IMR-90 (cell line): ENCODE results near the gene SYNPO2L. TPM values are rescaled to one million over a fixed set of nuclear protein-coding genes. Genes with fewer than 3 reads are reported as not detected.

Source experiments
- ATAC-seq: fragments of 200-7000 bp; cut with Tn5 transposase; 2 replicates; pipeline ENCODE4 v1.9.1; 2020; ENCODE audit warnings: low read depth, mild to moderate bottlenecking, moderate library complexity
- BruUV-seq: library from RNA; stranded (reverse); fragments of 400-500 nt; replicated peaks from 2 replicates; lab custom pipeline; 2021; lab: Mats Ljungman, UMichigan
- CTCF ChIA-PET: fragments of 300-600 bp; formaldehyde crosslinking; extraction: SDS; loops from one replicate; lab custom pipeline; 2021; ENCODE audit warnings: antibody characterized with exemption; lab: Yijun Ruan, JAX
- POLR2A ChIA-PET: fragments of 300-600 bp; sonication (Branson Sonifier 250); formaldehyde crosslinking; loops from one replicate; lab custom pipeline; 2022; ENCODE audit warnings: antibody characterized with exemption; ENCODE audit not compliant: unreplicated experiment; lab: Charles Lee
- DNase-seq: peaks from one replicate; pipeline ENCODE4 v3.0.0; 2013
- H2AFZ ChIP-seq: replicated peaks from 2 replicates; pipeline ENCODE3; 2013; ENCODE audit warnings: low read length, mild to moderate bottlenecking; ENCODE audit not compliant: poor library complexity
- H2AK5ac ChIP-seq: 2 replicates; pipeline ENCODE4 v1.6.1; 2013; ENCODE audit warnings: low read depth, low read length, inconsistent platforms
- H2AK9ac ChIP-seq: replicated peaks from 2 replicates; pipeline ENCODE3; 2013; ENCODE audit warnings: mild to moderate bottlenecking, low read depth, low read length, moderate library complexity; ENCODE audit not compliant: poor library complexity
- H2BK120ac ChIP-seq: 2 replicates; pipeline ENCODE4 v1.6.1; 2013; ENCODE audit warnings: low read depth, low read length, inconsistent platforms
- H2BK15ac ChIP-seq: 3 replicates; pipeline ENCODE4 v1.6.1; 2013; ENCODE audit warnings: low read depth, low read length, inconsistent platforms
- H2BK20ac ChIP-seq: 2 replicates; pipeline ENCODE4 v1.6.1; 2013; ENCODE audit warnings: low read depth, mild to moderate bottlenecking, inconsistent platforms, low read length, moderate library complexity
- H2BK5ac ChIP-seq: 2 replicates; pipeline ENCODE4 v1.6.1; 2013; ENCODE audit warnings: mild to moderate bottlenecking, low read depth, low read length, inconsistent platforms; ENCODE audit not compliant: poor library complexity, severe bottlenecking
- H3K14ac ChIP-seq: replicated peaks from 2 replicates; pipeline ENCODE4 v1.6.1; 2013; ENCODE audit warnings: low read depth, low read length, inconsistent platforms
- H3K18ac ChIP-seq: 2 replicates; pipeline ENCODE4 v1.6.1; 2013; ENCODE audit warnings: low read depth, low read length, control low read depth
- H3K23ac ChIP-seq: 2 replicates; pipeline ENCODE4 v1.6.1; 2013; ENCODE audit warnings: low read depth, low read length, inconsistent platforms
- H3K27ac ChIP-seq: 2 replicates; pipeline ENCODE4 v1.5.1; 2013; ENCODE audit warnings: mild to moderate bottlenecking, control low read depth, low read length; ENCODE audit not compliant: insufficient read depth
- H3K27me3 ChIP-seq: 2 replicates; pipeline ENCODE4 v1.6.1; 2013; ENCODE audit warnings: low read length; ENCODE audit not compliant: control insufficient read depth, insufficient read depth
- H3K36me3 ChIP-seq: 2 replicates; pipeline ENCODE4 v1.6.1; 2013; ENCODE audit warnings: low read length, mixed read lengths; ENCODE audit not compliant: control insufficient read depth, insufficient read depth
- H3K4ac ChIP-seq: 2 replicates; pipeline ENCODE4 v1.6.1; 2013; ENCODE audit warnings: low read depth, low read length, inconsistent platforms
- H3K4me1 ChIP-seq: 2 replicates; pipeline ENCODE4 v1.6.1; 2013; ENCODE audit warnings: low read length, mixed read lengths; ENCODE audit not compliant: control insufficient read depth, insufficient read depth
- H3K4me2 ChIP-seq: 2 replicates; pipeline ENCODE4 v1.6.1; 2013; ENCODE audit warnings: low read depth, mild to moderate bottlenecking, control low read depth, low read length, moderate library complexity
- H3K4me3 ChIP-seq: 2 replicates; pipeline ENCODE4 v1.5.1; 2013; ENCODE audit warnings: low read depth, mild to moderate bottlenecking, control low read depth, low read length, moderate library complexity; ENCODE audit not compliant: insufficient read depth
- H3K56ac ChIP-seq: 2 replicates; pipeline ENCODE4 v1.6.1; 2013; ENCODE audit warnings: low read length, inconsistent platforms; ENCODE audit not compliant: insufficient read depth; ENCODE audit errors: extremely low read depth
- H3K79me1 ChIP-seq, 2 experiments: 2 replicates each; pipeline ENCODE4 v1.6.1; 2013; ENCODE audit warnings: low read length in 2 of 2, inconsistent platforms in 1 of 2, low read depth in 1 of 2
- H3K9ac ChIP-seq: 2 replicates; pipeline ENCODE4 v1.6.1; 2013; ENCODE audit warnings: low read depth, low read length, control low read depth
- H3K9me1 ChIP-seq: 2 replicates; pipeline ENCODE4 v1.6.1; 2013; ENCODE audit warnings: low read length, inconsistent platforms; ENCODE audit not compliant: insufficient read depth
- H3K9me3 ChIP-seq: 2 replicates; pipeline ENCODE4 v1.6.1; 2013; ENCODE audit warnings: low read length; ENCODE audit not compliant: control insufficient read depth, insufficient read depth
- H4K20me1 ChIP-seq: 2 replicates; pipeline ENCODE4 v1.6.1; 2013; ENCODE audit warnings: low read length, inconsistent platforms; ENCODE audit not compliant: insufficient read depth
- H4K5ac ChIP-seq: 2 replicates; pipeline ENCODE4 v1.6.1; 2013; ENCODE audit warnings: mild to moderate bottlenecking, low read depth, low read length, control low read depth
- H4K8ac ChIP-seq, 2 experiments: 2 replicates each; pipeline ENCODE4 v1.6.1; 2013; ENCODE audit warnings: low read depth in 2 of 2, low read length in 2 of 2, control low read depth in 1 of 2, inconsistent platforms in 1 of 2
- H4K91ac ChIP-seq: 2 replicates; pipeline ENCODE4 v1.6.1; 2013; ENCODE audit warnings: low read depth, low read length, inconsistent platforms; ENCODE audit not compliant: insufficient read depth
- BHLHE40 ChIP-seq: fragments of 150-350 bp; IDR thresholded peaks from 2 replicates; pipeline ENCODE4 v1.6.1; 2016; ENCODE audit warnings: mild to moderate bottlenecking, low read depth, low read length
- CEBPB ChIP-seq: IDR thresholded peaks from 2 replicates; pipeline ENCODE4 v1.6.1; 2012; ENCODE audit warnings: low read depth, low read length, improper control_type of control experiment
- FOS ChIP-seq: fragments of 150-350 bp; IDR thresholded peaks from 2 replicates; pipeline ENCODE4 v1.6.1; 2016; ENCODE audit warnings: low read depth, low read length
- MAFK ChIP-seq: IDR thresholded peaks from 2 replicates; pipeline ENCODE4 v1.6.1; 2012; ENCODE audit warnings: low read depth, low read length, improper control_type of control experiment
- MAZ ChIP-seq: IDR thresholded peaks from 2 replicates; pipeline ENCODE4 v1.6.1; 2012; ENCODE audit warnings: low read depth, mild to moderate bottlenecking, low read length, improper control_type of control experiment, moderate library complexity, borderline replicate concordance
- NFE2L2 ChIP-seq: fragments of 150-350 bp; IDR thresholded peaks from 2 replicates; pipeline ENCODE4 v1.6.1; 2016; ENCODE audit warnings: low read depth, mild to moderate bottlenecking, low read length
- POLR2A ChIP-seq: IDR thresholded peaks from 2 replicates; pipeline ENCODE4 v1.6.1; 2012; ENCODE audit warnings: mild to moderate bottlenecking, low read depth, low read length
- RAD21 ChIP-seq: IDR thresholded peaks from 2 replicates; pipeline ENCODE4 v1.6.1; 2012; ENCODE audit warnings: low read length, improper control_type of control experiment
- RCOR1 ChIP-seq: IDR thresholded peaks from 2 replicates; pipeline ENCODE4 v1.6.1; 2012; ENCODE audit warnings: mild to moderate bottlenecking, low read length, improper control_type of control experiment; ENCODE audit not compliant: insufficient replicate concordance
- RFX5 ChIP-seq: IDR thresholded peaks from 2 replicates; pipeline ENCODE4 v1.8.0; 2012; ENCODE audit warnings: low read depth, mild to moderate bottlenecking, low read length, moderate library complexity
- SMC3 ChIP-seq: fragments of 150-350 bp; IDR thresholded peaks from 2 replicates; pipeline ENCODE4 v1.6.1; 2016; ENCODE audit warnings: low read depth, mild to moderate bottlenecking, antibody characterized with exemption, low read length, moderate library complexity
- whole genome bisulfite sequencing, 2 experiments: methylation state at CpG; one replicate each; pipeline versions ENCODE4 v1.1.5 to v1.1.7; 2013; ENCODE audit warnings: missing lambda C conversion rate in 2 of 2; ENCODE audit not compliant: insufficient read length in 1 of 2; ENCODE audit errors: extremely low coverage in 2 of 2; 5-methylcytosine and 5-hydroxymethylcytosine counted together
- dilution Hi-C: fragments of 300-500 bp; cut with HindIII; formaldehyde crosslinking; loops from one replicate; pipeline ENCODE4 v1.14.3; 2018; ENCODE audit warnings: low sequenced_read_pairs; ENCODE audit not compliant: unreplicated experiment
- in situ Hi-C: fragments of 300-500 bp; cut with MboI; formaldehyde crosslinking; loops from 3 replicates; pipeline ENCODE4 v1.14.3; 2019; ENCODE audit warnings: low sequenced_read_pairs, inconsistent platforms, mixed read lengths
- intact Hi-C: fragments of 100-400 bp; cut with micrococcal nuclease; formaldehyde crosslinking; loops from 2 replicates; pipeline ENCODE4 v1.10.0; 2022
- polyA plus RNA-seq, 3 experiments: library from polyadenylated mRNA; depleted of rRNA; stranded (reverse); fragments of >200 nt; gene quantifications; 2 replicates each; pipeline ENCODE4 v1.2.3, GENCODE V29; 2012; ENCODE audit warnings: low replicate concordance in 1 of 3
- total RNA-seq: library from RNA; depleted of rRNA; stranded (reverse); fragments of >200 nt; gene quantifications from 2 replicates; pipeline ENCODE4 v1.2.3, GENCODE V29; 2012
- TF ChIP-seq, protein P1 (sequence below): conservative IDR thresholded peaks from 2 replicates; pipeline ENCODE4 v1.5.1; 2012; ENCODE audit warnings: mild to moderate bottlenecking, low read depth, low read length, improper control_type of control experiment
- TF ChIP-seq, protein P2 (sequence below): fragments of 150-350 bp; IDR thresholded peaks from 2 replicates; pipeline ENCODE4 v1.6.1; 2016; ENCODE audit warnings: low read depth, mild to moderate bottlenecking, low read length, moderate library complexity, borderline replicate concordance
- TF ChIP-seq, protein P3 (sequence below): fragments of 150-350 bp; IDR thresholded peaks from 2 replicates; pipeline ENCODE4 v1.6.1; 2017; ENCODE audit warnings: mild to moderate bottlenecking, antibody characterized with exemption, low read length, low read depth

Gene SYNPO2L
- total and polyA plus RNA-seq, 2 of the 4 experiments (the other 2 are of a cell fraction) = 0.18 to 0.62 TPM

DNA sequence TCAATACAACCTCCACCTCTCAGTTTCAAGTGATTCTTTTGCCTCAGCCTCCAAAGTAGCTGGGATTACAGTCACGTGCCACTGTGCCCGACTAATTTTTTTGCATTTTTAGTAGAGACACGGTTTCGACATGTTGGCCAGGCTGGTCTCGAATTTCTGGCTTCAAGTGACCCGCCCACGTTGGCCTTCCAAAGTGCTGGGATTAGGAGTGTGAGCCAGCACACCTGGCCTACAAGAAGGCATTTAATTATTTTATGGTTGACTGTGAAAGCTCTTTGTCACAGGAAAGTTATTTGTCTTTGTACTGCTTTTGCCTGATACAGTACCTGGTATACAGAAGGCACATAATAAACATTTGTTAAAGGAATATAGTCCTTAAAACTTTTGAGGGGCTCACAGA, 27.4 kb downstream of the SYNPO2L start:
- Histone ChIP-seq H2AK5ac (no peak overlapping the region), H3K79me1 (peaks cover 14 to 27% of the 10 kb centered on the region in 2 experiments), H3K9ac (no peak overlapping the region), H3K14ac (no peak overlapping the region), H3K18ac (no peak overlapping the region), H3K27me3 (no peaks in the 10 kb centered on the region), H2AFZ (no peak overlapping the region), H3K9me3 (no peaks in the 10 kb centered on the region), H4K8ac (no peak overlapping the region), H4K91ac (no peak overlapping the region), H4K5ac (no peak overlapping the region), H3K4ac (no peak overlapping the region), H2AK9ac (no peak overlapping the region), H3K4me1 (0 out of 2 replicates have a peak, but pooled peaks cover 1% of the 10 kb centered on the region), H2BK5ac (no peak overlapping the region), H3K4me3 (no peak overlapping the region), H3K9me1 (no peaks in the 10 kb centered on the region), H4K20me1 (no peaks in the 10 kb centered on the region), H3K23ac (no peak overlapping the region), H3K4me2 (no peak overlapping the region), H2BK120ac (no peak overlapping the region), H3K36me3 (no peaks in the 10 kb centered on the region), H2BK20ac (no peak overlapping the region), H3K27ac (no peak overlapping the region), H3K56ac (no peak overlapping the region), H2BK15ac (no peak overlapping the region)
- ChIA-PET POLR2A (no interaction called here), CTCF (no interaction called here)
- dilution Hi-C loops = no loop called here
- 65% methylated on average over 7 of the region's 7 CpGs; no CpG with 5 or more reads in 1 of the 2 experiments for WGBS, 2 experiments
- no TSS peak for BruUV-seq
- TF ChIP-seq RFX5 (no peak), SMC3 (no peak), RAD21 (no peak), BHLHE40 (no peak), CEBPB (no peak), MAZ (no peak), FOS (no peak), POLR2A (no peak), NFE2L2 (no peak), MAFK (no peak), RCOR1 (no peak)
- TF ChIP-seq, protein P1, sequence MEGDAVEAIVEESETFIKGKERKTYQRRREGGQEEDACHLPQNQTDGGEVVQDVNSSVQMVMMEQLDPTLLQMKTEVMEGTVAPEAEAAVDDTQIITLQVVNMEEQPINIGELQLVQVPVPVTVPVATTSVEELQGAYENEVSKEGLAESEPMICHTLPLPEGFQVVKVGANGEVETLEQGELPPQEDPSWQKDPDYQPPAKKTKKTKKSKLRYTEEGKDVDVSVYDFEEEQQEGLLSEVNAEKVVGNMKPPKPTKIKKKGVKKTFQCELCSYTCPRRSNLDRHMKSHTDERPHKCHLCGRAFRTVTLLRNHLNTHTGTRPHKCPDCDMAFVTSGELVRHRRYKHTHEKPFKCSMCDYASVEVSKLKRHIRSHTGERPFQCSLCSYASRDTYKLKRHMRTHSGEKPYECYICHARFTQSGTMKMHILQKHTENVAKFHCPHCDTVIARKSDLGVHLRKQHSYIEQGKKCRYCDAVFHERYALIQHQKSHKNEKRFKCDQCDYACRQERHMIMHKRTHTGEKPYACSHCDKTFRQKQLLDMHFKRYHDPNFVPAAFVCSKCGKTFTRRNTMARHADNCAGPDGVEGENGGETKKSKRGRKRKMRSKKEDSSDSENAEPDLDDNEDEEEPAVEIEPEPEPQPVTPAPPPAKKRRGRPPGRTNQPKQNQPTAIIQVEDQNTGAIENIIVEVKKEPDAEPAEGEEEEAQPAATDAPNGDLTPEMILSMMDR = no peak
- TF ChIP-seq, protein P2, sequence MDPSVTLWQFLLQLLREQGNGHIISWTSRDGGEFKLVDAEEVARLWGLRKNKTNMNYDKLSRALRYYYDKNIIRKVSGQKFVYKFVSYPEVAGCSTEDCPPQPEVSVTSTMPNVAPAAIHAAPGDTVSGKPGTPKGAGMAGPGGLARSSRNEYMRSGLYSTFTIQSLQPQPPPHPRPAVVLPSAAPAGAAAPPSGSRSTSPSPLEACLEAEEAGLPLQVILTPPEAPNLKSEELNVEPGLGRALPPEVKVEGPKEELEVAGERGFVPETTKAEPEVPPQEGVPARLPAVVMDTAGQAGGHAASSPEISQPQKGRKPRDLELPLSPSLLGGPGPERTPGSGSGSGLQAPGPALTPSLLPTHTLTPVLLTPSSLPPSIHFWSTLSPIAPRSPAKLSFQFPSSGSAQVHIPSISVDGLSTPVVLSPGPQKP = no peak
- TF ChIP-seq, protein P3, sequence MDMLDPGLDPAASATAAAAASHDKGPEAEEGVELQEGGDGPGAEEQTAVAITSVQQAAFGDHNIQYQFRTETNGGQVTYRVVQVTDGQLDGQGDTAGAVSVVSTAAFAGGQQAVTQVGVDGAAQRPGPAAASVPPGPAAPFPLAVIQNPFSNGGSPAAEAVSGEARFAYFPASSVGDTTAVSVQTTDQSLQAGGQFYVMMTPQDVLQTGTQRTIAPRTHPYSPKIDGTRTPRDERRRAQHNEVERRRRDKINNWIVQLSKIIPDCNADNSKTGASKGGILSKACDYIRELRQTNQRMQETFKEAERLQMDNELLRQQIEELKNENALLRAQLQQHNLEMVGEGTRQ = no peak
- in situ Hi-C loops = loop anchor here (25.0 kb wide), 1 partner anchor 366 kb away; the partner anchor contains the start of gene MRPS16
- ATAC-seq = no peak
- DNase-seq = no peak
- intact Hi-C loops = no loop called here
